ENCODE measurements around the gene ATF6. TPM values are rescaled to one million over a fixed set of nuclear protein-coding genes. Genes with fewer than 3 reads are reported as not detected.

Gene ATF6
- total and polyA plus RNA-seq, 2 donors (not counting 3 experiments of a cell fraction or from before 2014, with no cell fraction given): 24.9 to 40.3 TPM

GRCh38 chr1:161749509-161750407, 16.4 kb upstream of the ATF6 start, which contains the start of gene DUSP12:
TSS of gene DUSP12 (plus strand) at chr1:161749786. CDS start at chr1:161749802, 16 bp downstream.
- peaks cover 0 to 2% of the 10 kb centered on the region in 2 experiments for H3K27me3 ChIP-seq (ENCODE audit: control insufficient read depth in 2 of 2, insufficient read depth in 2 of 2, low read length in 2 of 2)
- CTCF ChIA-PET: interaction anchor here (0.6 to 1.7 kb wide), 13 partner anchors 9 to 288 kb away, joined by 3 to 25 read pairs (median 5); partner anchors contain the start of gene OLFML2B
- dilution Hi-C loops (cut with MboI; ENCODE audit: extremely low pct_ligation_motif_present, low sequenced_read_pairs) (no loop called here), intact Hi-C loops (cut with micrococcal nuclease) (loop anchor here (2.0 to 10.0 kb wide), 2 partner anchors 17 to 185 kb away; partner anchors contain the start of gene ATF6)
- no peaks in the 10 kb centered on the region for H3K9me1 ChIP-seq (replicated peaks; ENCODE audit: control insufficient read depth, extremely low read depth, insufficient read depth, low read length)
- H3K79me2 ChIP-seq (ENCODE audit: control insufficient read depth, insufficient read depth, low read length): peaks cover 17% of the 10 kb centered on the region
- peak within 1 kb of the TSS; percentile 74 for H2AFZ ChIP-seq (ENCODE audit: low read depth, low read length)
- H3K4me3 ChIP-seq (replicated peaks in 1 of 3; ENCODE audit: insufficient read depth in 1 of 3, low read depth in 1 of 3, low read length in 3 of 3): peak within 1 kb of the TSS; percentile 43 to 77 (median 70)
- no peaks in the 10 kb centered on the region for H3K9me3 ChIP-seq (replicated peaks; ENCODE audit: control insufficient read depth, insufficient read depth, low read length)
- H3K9ac ChIP-seq (replicated peaks; ENCODE audit: extremely low read depth, insufficient read depth, low read length): peak within 1 kb of the TSS; percentile 85
- H3K4me2 ChIP-seq (ENCODE audit: insufficient read depth, low read length): peak within 1 kb of the TSS; percentile 77
- H3K4me1 ChIP-seq (ENCODE audit: control insufficient read depth, extremely low read depth, insufficient read depth, low read length): peaks cover 12% of the 10 kb centered on the region
- POLR2A ChIA-PET: interaction anchor here (1.2 kb wide), 1 partner anchor 12 kb away, joined by 3 read pairs; no protein-coding TSS in a partner anchor
- peaks cover 9 to 11% of the 10 kb centered on the region in 2 experiments for H3K36me3 ChIP-seq (ENCODE audit: control insufficient read depth in 2 of 2, extremely low read depth in 1 of 2, insufficient read depth in 2 of 2, low read length in 2 of 2)
- no peaks in the 10 kb centered on the region for H4K20me1 ChIP-seq (replicated peaks; ENCODE audit: control insufficient read depth, extremely low read depth, insufficient read depth, low read length)
- TF ChIP-seq, protein P1, sequence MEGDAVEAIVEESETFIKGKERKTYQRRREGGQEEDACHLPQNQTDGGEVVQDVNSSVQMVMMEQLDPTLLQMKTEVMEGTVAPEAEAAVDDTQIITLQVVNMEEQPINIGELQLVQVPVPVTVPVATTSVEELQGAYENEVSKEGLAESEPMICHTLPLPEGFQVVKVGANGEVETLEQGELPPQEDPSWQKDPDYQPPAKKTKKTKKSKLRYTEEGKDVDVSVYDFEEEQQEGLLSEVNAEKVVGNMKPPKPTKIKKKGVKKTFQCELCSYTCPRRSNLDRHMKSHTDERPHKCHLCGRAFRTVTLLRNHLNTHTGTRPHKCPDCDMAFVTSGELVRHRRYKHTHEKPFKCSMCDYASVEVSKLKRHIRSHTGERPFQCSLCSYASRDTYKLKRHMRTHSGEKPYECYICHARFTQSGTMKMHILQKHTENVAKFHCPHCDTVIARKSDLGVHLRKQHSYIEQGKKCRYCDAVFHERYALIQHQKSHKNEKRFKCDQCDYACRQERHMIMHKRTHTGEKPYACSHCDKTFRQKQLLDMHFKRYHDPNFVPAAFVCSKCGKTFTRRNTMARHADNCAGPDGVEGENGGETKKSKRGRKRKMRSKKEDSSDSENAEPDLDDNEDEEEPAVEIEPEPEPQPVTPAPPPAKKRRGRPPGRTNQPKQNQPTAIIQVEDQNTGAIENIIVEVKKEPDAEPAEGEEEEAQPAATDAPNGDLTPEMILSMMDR (IDR thresholded peaks at IDR 0.05; ENCODE audit: extremely low read depth in 1 of 2, insufficient read depth in 1 of 2, low read depth in 1 of 2, low read length in 2 of 2): no peak
- TF ChIP-seq JUN (IDR thresholded peaks at IDR 0.05; ENCODE audit: borderline replicate concordance, insufficient read depth, insufficient read length, low read depth): no peak
- TF ChIP-seq, protein P2, sequence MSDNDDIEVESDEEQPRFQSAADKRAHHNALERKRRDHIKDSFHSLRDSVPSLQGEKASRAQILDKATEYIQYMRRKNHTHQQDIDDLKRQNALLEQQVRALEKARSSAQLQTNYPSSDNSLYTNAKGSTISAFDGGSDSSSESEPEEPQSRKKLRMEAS (IDR thresholded peaks at IDR 0.05; ENCODE audit: insufficient read depth, insufficient read length): peak; percentile 45
- peak; percentile 70 for TF ChIP-seq POLR2AphosphoS5 (IDR thresholded peaks at IDR 0.05; ENCODE audit: insufficient read depth, low read depth, low read length)
- peak; percentile 92 for TF ChIP-seq POLR2A (IDR thresholded peaks at IDR 0.05; ENCODE audit: low read depth, low read length)
- TF ChIP-seq FOS (IDR thresholded peaks at IDR 0.05; ENCODE audit: borderline replicate concordance, insufficient read depth, low read length): no peak
- TF ChIP-seq MYC (IDR thresholded peaks at IDR 0.05; ENCODE audit: low read depth, low read length): peak; percentile 20
- TF ChIP-seq EZH2 (IDR thresholded peaks at IDR 0.05; ENCODE audit: borderline replicate concordance, low read depth, low read length, severe bottlenecking): no peak
- no peak for TF ChIP-seq GATA2 (IDR thresholded peaks at IDR 0.05; ENCODE audit: insufficient read depth, insufficient read length, low read depth, low read length)
- peak; percentile 96 for DNase-seq (ENCODE audit: low read depth, low spot score)
- H3K27ac ChIP-seq (ENCODE audit: insufficient read depth, low read depth, low read length): peak within 1 kb of the TSS; percentile 77
- BruUV-seq (replicated peaks): TSS peak; percentile 63
- peak; percentile 85 for FAIRE-seq

All from endothelial cell of umbilical vein (primary cell).